ENCODE data around the gene RNF32.

DNA sequence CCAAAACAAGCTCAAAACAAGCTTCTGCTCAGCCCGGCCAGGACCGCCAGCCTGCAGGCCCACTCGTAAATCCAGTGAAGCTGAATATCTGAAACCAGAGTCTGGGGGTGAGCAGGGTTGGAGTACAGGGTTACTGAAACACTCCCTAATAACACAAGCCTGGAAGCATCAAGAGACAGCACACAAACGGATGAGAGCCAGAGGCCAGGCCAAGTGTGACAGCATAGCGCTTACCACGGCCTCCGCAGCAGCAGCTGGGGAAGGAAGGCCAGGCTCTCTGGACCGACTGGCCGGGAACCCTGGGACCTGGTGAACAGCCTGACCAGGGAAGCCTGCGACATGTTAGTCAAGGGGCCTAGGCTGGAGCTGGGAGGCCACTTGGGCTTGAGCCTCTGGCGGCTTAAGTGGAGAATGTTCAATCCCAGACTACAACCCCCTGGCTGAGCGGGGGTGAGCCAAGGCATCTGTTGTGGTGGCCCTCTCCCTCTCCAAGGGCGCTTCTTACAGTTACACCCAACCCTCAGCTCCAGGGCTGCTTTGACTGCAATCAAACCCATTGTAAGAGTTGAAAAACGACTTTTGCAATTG, 21.7 kb upstream of the RNF32 start:
- TF ChIP-seq EZH2 (IDR thresholded peaks at IDR 0.05; ENCODE audit: low read length), result no peak
- TF ChIP-seq, protein P1, sequence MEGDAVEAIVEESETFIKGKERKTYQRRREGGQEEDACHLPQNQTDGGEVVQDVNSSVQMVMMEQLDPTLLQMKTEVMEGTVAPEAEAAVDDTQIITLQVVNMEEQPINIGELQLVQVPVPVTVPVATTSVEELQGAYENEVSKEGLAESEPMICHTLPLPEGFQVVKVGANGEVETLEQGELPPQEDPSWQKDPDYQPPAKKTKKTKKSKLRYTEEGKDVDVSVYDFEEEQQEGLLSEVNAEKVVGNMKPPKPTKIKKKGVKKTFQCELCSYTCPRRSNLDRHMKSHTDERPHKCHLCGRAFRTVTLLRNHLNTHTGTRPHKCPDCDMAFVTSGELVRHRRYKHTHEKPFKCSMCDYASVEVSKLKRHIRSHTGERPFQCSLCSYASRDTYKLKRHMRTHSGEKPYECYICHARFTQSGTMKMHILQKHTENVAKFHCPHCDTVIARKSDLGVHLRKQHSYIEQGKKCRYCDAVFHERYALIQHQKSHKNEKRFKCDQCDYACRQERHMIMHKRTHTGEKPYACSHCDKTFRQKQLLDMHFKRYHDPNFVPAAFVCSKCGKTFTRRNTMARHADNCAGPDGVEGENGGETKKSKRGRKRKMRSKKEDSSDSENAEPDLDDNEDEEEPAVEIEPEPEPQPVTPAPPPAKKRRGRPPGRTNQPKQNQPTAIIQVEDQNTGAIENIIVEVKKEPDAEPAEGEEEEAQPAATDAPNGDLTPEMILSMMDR (optimal IDR thresholded peaks at IDR 0.05 in 1 of 3, IDR thresholded peaks at IDR 0.05 in 1 of 3, conservative IDR thresholded peaks at IDR 0.05 in 1 of 3; ENCODE audit: extremely low read depth in 1 of 3, insufficient read depth in 2 of 3, low read length in 3 of 3), result no peak
